K562 (cell line): ENCODE results near the gene SEC23IP. TPM values are rescaled to one million over a fixed set of nuclear protein-coding genes. Genes with fewer than 3 reads are reported as not detected.

Experiments
- CEBPG ChIP-seq, 3 experiments: fragments of 200-800 bp in 1 of 3; sonication (Bioruptor generic) in 1 of 3; sonication (generic) in 1 of 3; formaldehyde crosslinking in 1 of 3; IDR thresholded peaks in 2 of 3; conservative IDR thresholded peaks in 1 of 3; 2 replicates each; pipeline versions ENCODE4 v1.6.1 to v1.8.0; 2016 to 2022; ENCODE audit warnings: missing compliant biosample characterization in 2 of 3, missing genetic modification characterization in 2 of 3, mild to moderate bottlenecking in 1 of 3, missing genetic modification reagents in 1 of 3
- GABPA ChIP-seq: fragments of 200-800 bp; sonication (Bioruptor generic); conservative IDR thresholded peaks from 2 replicates; pipeline ENCODE4 v1.6.1; 2016; ENCODE audit warnings: low read depth, missing genetic modification characterization, missing compliant biosample characterization
- HDAC1 ChIP-seq, 2 experiments: fragments of 450-650 bp; IDR thresholded peaks; 2 replicates each; pipeline ENCODE4 v1.6.1; 2016 to 2017; ENCODE audit warnings: inconsistent platforms in 1 of 2, mild to moderate bottlenecking in 1 of 2, moderate library complexity in 1 of 2
- KDM1A ChIP-seq, 2 experiments: fragments of 450-650 bp; IDR thresholded peaks; 2 replicates each; pipeline ENCODE4 v1.6.1; 2016; ENCODE audit warnings: mild to moderate bottlenecking in 2 of 2
- PKNOX1 ChIP-seq: fragments of 450-650 bp; IDR thresholded peaks from 2 replicates; pipeline ENCODE4 v1.6.1; 2016
- RBBP5 ChIP-seq: fragments of 200-600 bp; sonication (generic); IDR thresholded peaks from 2 replicates; pipeline ENCODE4 v1.6.1; 2012; ENCODE audit warnings: borderline replicate concordance, mild to moderate bottlenecking, low read length, control low read depth, inconsistent platforms; ENCODE audit not compliant: insufficient read depth, poor library complexity, severe bottlenecking
- RCOR1 ChIP-seq, 2 experiments: IDR thresholded peaks; 2 replicates each; pipeline ENCODE4 v1.6.1; 2012; ENCODE audit warnings: low read depth in 2 of 2, low read length in 2 of 2, borderline replicate concordance in 1 of 2, improper control_type of control experiment in 1 of 2
- SMAD1 ChIP-seq: fragments of 150-350 bp; IDR thresholded peaks from 2 replicates; pipeline ENCODE4 v1.6.1; 2014; ENCODE audit warnings: low read length, low read depth; ENCODE audit not compliant: partially characterized antibody
- SNRNP70 ChIP-seq: fragments of 200-400 bp; formaldehyde crosslinking; optimal IDR thresholded peaks from 2 replicates; pipeline ENCODE3; 2017; ENCODE audit warnings: low read depth, low read length
- ZFPM2 ChIP-seq: fragments of 250-450 bp; sonication (Bioruptor Pico); IDR thresholded peaks from 2 replicates; pipeline ENCODE4 v1.5.1; 2022; ENCODE audit warnings: mild to moderate bottlenecking
- ZNF717 ChIP-seq: fragments of 250-450 bp; sonication (Bioruptor Pico); IDR thresholded peaks from 2 replicates; pipeline ENCODE4 v1.5.0; 2021
- ZNF766 ChIP-seq: fragments of 200-800 bp; sonication (Bioruptor generic); conservative IDR thresholded peaks from 2 replicates; pipeline ENCODE4 v1.6.1; 2016; ENCODE audit warnings: missing genetic modification characterization, missing compliant biosample characterization
- polyA plus RNA-seq, 8 experiments: library from polyadenylated mRNA; depleted of rRNA in 4 of 8; stranded (reverse) in 5 of 8; unstranded in 3 of 8; fragments of >200 nt; fragmentation: Nextera tagmentation in 2 of 8; fragmentation: Illumina TruSeq in 1 of 8; extraction: Ambion mirVana in 2 of 8; extraction: Trizol in 1 of 8; gene quantifications; 2 replicates each; pipeline versions ENCODE4 v1.2.1 to v1.2.3, GENCODE V29; 2011 to 2014; ENCODE audit warnings: inconsistent platforms in 1 of 8, missing spikeins in 1 of 8
- total RNA-seq, 7 experiments: library from RNA; depleted of rRNA in 6 of 7; stranded (reverse); fragments of >200 nt in 6 of 7; fragmentation: Illumina TruSeq in 2 of 7; extraction: Trizol in 2 of 7; gene quantifications; 2 replicates each; pipeline versions ENCODE4 v1.2.1 to v1.2.3, GENCODE V29; 2011 to 2021; ENCODE audit warnings: low replicate concordance in 1 of 7
- TF ChIP-seq, protein P1 (sequence below), 2 experiments: fragments of 450-650 bp; conservative IDR thresholded peaks; 2 replicates each; pipeline ENCODE4 v1.6.1; 2017; ENCODE audit warnings: mild to moderate bottlenecking in 2 of 2, moderate library complexity in 2 of 2

The SEC23IP gene
- total and polyA plus RNA-seq, 9 of the 15 experiments (the other 6 are each of a cell fraction or from before 2014, with no cell fraction given): 15.8 to 38.4 (median 22.5) TPM

DNA sequence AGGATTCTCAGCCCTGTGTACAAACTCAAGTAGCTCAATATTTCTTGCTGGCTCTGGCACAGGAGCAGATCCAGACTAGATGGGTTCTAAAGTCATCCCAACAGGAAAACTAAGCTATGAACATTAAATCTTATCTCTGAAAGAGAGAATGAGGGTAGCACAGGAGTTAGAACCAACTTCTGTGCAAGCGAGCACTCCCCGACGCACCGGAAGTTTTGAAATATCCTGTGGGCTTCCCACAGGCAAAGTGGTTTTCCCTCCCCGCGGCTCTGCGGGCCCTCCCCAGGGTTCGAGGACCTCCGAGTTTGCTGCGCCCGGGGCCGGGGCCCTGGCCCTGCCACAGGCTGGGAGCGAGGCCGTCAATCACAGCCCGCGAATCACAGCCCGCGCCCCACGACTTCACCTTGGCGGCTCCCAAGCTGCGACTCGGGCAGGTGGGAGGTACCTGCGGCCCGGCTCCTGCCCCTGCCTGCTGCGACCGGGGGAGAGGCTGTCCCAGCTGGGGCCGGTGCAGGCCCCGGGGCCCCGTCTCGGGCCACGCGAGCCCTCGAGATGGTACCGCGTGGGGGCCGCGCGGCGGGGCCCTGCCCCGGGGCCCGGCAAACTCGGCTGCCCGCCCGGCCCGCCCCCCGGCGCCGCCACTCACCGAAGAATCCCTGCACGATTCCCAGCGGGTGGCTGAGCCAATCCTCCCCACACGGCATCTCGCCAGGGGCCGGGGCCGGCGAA, 20.5 kb upstream of the SEC23IP start (continued):
- TF ChIP-seq PKNOX1: peak; percentile 85
- TF ChIP-seq RBBP5: peak; percentile 31
- TF ChIP-seq ZFPM2 (CRISPR knock-in tag): no peak
- TF ChIP-seq SNRNP70: no peak
- no peak for TF ChIP-seq CEBPG (CRISPR knock-in tag; IDR thresholded peaks at IDR 0.05)
- TF ChIP-seq CEBPG (tag; conservative IDR thresholded peaks at IDR 0.05 in 1 of 2, IDR thresholded peaks at IDR 0.05 in 1 of 2): 0 out of 4 replicates have a peak, but pooled peaks of 1 of the 2 experiments have one; percentile 30
- TF ChIP-seq GABPA (tag): peak; percentile 57
- TF ChIP-seq KDM1A (IDR thresholded peaks at IDR 0.05): peak; percentile 72 to 74; a peak in 3 of 4 replicates
- TF ChIP-seq ZNF717: no peak
- TF ChIP-seq SMAD1: peak; percentile 22
- TF ChIP-seq HDAC1 (IDR thresholded peaks at IDR 0.05): 0 out of 4 replicates have a peak, but pooled peaks of 1 of the 2 experiments have one; percentile 26
- TF ChIP-seq RCOR1 (IDR thresholded peaks at IDR 0.05; ENCODE audit: borderline replicate concordance in 1 of 2, low read depth in 2 of 2, low read length in 2 of 2): no peak
- TF ChIP-seq, protein P1, sequence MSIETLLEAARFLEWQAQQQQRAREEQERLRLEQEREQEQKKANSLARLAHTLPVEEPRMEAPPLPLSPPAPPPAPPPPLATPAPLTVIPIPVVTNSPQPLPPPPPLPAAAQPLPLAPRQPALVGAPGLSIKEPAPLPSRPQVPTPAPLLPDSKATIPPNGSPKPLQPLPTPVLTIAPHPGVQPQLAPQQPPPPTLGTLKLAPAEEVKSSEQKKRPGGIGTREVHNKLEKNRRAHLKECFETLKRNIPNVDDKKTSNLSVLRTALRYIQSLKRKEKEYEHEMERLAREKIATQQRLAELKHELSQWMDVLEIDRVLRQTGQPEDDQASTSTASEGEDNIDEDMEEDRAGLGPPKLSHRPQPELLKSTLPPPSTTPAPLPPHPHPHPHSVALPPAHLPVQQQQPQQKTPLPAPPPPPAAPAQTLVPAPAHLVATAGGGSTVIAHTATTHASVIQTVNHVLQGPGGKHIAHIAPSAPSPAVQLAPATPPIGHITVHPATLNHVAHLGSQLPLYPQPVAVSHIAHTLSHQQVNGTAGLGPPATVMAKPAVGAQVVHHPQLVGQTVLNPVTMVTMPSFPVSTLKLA (conservative IDR thresholded peaks at IDR 0.05): no peak
- TF ChIP-seq ZNF766: 0 out of 2 replicates have a peak, but pooled peaks have one; percentile 7
- TF ChIP-seq, all 486 proteins: peak for 13
